DOHH2 (cell line): ENCODE results near the gene RBBP8.

Experiments
- H3F3A ChIP-seq: fragments of 200-600 bp; sonication (generic), shearing (Covaris generic); 2 replicates; pipeline ENCODE4 v1.6.0; 2016; ENCODE audit warnings: antibody characterized with exemption, mild to moderate bottlenecking; ENCODE audit not compliant: control insufficient read depth, insufficient read depth
- H3K27ac ChIP-seq: fragments of 200-600 bp; sonication (generic); 2 replicates; pipeline ENCODE4 v1.5.1; 2014; ENCODE audit warnings: low read depth, mild to moderate bottlenecking, low read length, moderate library complexity
- H3K27me3 ChIP-seq: fragments of 200-600 bp; sonication (generic); 2 replicates; pipeline ENCODE4 v1.6.1; 2014; ENCODE audit warnings: mild to moderate bottlenecking, low read length, mixed read lengths; ENCODE audit not compliant: control insufficient read depth
- H3K36me3 ChIP-seq: fragments of 200-600 bp; sonication (generic); 2 replicates; pipeline ENCODE4 v1.6.1; 2014; ENCODE audit warnings: mild to moderate bottlenecking, low read length, moderate library complexity, mixed read lengths; ENCODE audit not compliant: control insufficient read depth
- H3K4me1 ChIP-seq: fragments of 200-600 bp; sonication (generic); 2 replicates; pipeline ENCODE4 v1.6.1; 2014; ENCODE audit warnings: mild to moderate bottlenecking, low read length, mixed read lengths; ENCODE audit not compliant: control insufficient read depth
- H3K4me2 ChIP-seq: fragments of 200-600 bp; sonication (generic); 2 replicates; pipeline ENCODE4 v1.6.0; 2014; ENCODE audit warnings: mild to moderate bottlenecking, low read length, moderate library complexity
- H3K4me3 ChIP-seq: fragments of 200-600 bp; sonication (generic); 2 replicates; pipeline ENCODE4 v1.5.1; 2014; ENCODE audit warnings: mild to moderate bottlenecking, low read length, mixed read lengths
- H3K79me2 ChIP-seq: fragments of 200-600 bp; sonication (generic); 2 replicates; pipeline ENCODE4 v1.6.1; 2014; ENCODE audit warnings: mild to moderate bottlenecking, low read length, mixed read lengths; ENCODE audit not compliant: control insufficient read depth
- H3K9me2 ChIP-seq: fragments of 200-600 bp; sonication (generic); replicated peaks from 2 replicates; pipeline ENCODE4 v1.6.1; 2014; ENCODE audit warnings: mild to moderate bottlenecking, low read length, mixed read lengths; ENCODE audit not compliant: control insufficient read depth
- H3K9me3 ChIP-seq: fragments of 200-600 bp; sonication (generic); 2 replicates; pipeline ENCODE4 v1.6.1; 2014; ENCODE audit warnings: antibody characterized with exemption, low read length, mixed read lengths; ENCODE audit not compliant: control insufficient read depth, insufficient read depth
- H4K20me1 ChIP-seq: fragments of 200-600 bp; sonication (generic); 2 replicates; pipeline ENCODE4 v1.6.0; 2014; ENCODE audit warnings: low read depth, mild to moderate bottlenecking, antibody characterized with exemption, low read length, moderate library complexity; ENCODE audit not compliant: control insufficient read depth, insufficient read depth
- CTCF ChIP-seq: fragments of 200-600 bp; sonication (generic); IDR thresholded peaks from one replicate; pipeline ENCODE4 v1.5.1; 2014; ENCODE audit warnings: antibody characterized with exemption, mild to moderate bottlenecking, low read depth, low read length; ENCODE audit not compliant: poor library complexity, severe bottlenecking
- EZH2phosphoT487 ChIP-seq: fragments of 200-600 bp; sonication (generic); IDR thresholded peaks from 2 replicates; pipeline ENCODE4 v1.6.1; 2017; ENCODE audit warnings: borderline replicate concordance, mild to moderate bottlenecking, antibody characterized with exemption, low read length, moderate library complexity, mixed read lengths

Gene RBBP8

GRCh38 chr18:23071285-23071684 is 138.2 kb downstream of the RBBP8 start:
- Histone ChIP-seq H3K4me3 (peak overlapping the region; percentile 44), H3K9me2 (no peaks in the 10 kb centered on the region), H3K4me2 (peak overlapping the region; percentile 63), H4K20me1 (no peaks in the 10 kb centered on the region), H3K4me1 (peaks cover 51% of the 10 kb centered on the region), H3K9me3 (no peaks in the 10 kb centered on the region), H3K27me3 (no peaks in the 10 kb centered on the region), H3K27ac (peak overlapping the region; percentile 44), H3F3A (no peaks in the 10 kb centered on the region), H3K79me2 (no peaks in the 10 kb centered on the region), H3K36me3 (no peaks in the 10 kb centered on the region)
- TF ChIP-seq EZH2phosphoT487, result no peak
- no peak for TF ChIP-seq CTCF

- no peaks in the 10 kb centered on the region for H3K79me2 ChIP-seq
- H3K27me3 ChIP-seq, result no peaks in the 10 kb centered on the region
- H3K36me3 ChIP-seq, result no peaks in the 10 kb centered on the region
- H3K9me3 ChIP-seq, result no peaks in the 10 kb centered on the region
- no peak for TF ChIP-seq CTCF
- no peak for TF ChIP-seq EZH2phosphoT487
- no peak overlapping the region for H3K27ac ChIP-seq
- peaks cover 48% of the 10 kb centered on the region for H3K4me1 ChIP-seq
- no peak overlapping the region for H3K4me3 ChIP-seq
- H3F3A ChIP-seq, result no peaks in the 10 kb centered on the region
- H4K20me1 ChIP-seq, result no peaks in the 10 kb centered on the region
- H3K9me2 ChIP-seq, result no peaks in the 10 kb centered on the region
- H3K4me2 ChIP-seq, result peak overlapping the region; percentile 63; the same call in 1 of the 2 replicates
Observed at GRCh38 chr18:23072079-23072478, 139.0 kb downstream of the RBBP8 start.

- Histone ChIP-seq H3K4me1 (peaks cover 47% of the 10 kb centered on the region), H3K27me3 (no peaks in the 10 kb centered on the region), H4K20me1 (no peaks in the 10 kb centered on the region), H3K4me3 (no peak overlapping the region), H3K79me2 (no peaks in the 10 kb centered on the region), H3K9me2 (no peaks in the 10 kb centered on the region), H3F3A (no peaks in the 10 kb centered on the region), H3K9me3 (no peaks in the 10 kb centered on the region), H3K36me3 (no peaks in the 10 kb centered on the region), H3K27ac (no peak overlapping the region), H3K4me2 (no peak overlapping the region)
- TF ChIP-seq CTCF (no peak), EZH2phosphoT487 (no peak)
Observed at GRCh38 chr18:23073996-23074606, 141.0 kb downstream of the RBBP8 start.
